ENCODE data around the gene IRF2BP1. TPM values are rescaled to one million over a fixed set of nuclear protein-coding genes. Genes with fewer than 3 reads are reported as not detected.
"Not testable (repeated sequence)": the region's sequence is repeated elsewhere in the genome, so short reads cannot be mapped to it uniquely, and the experiment has no call there.

The IRF2BP1 gene
- total and polyA plus RNA-seq, 7 donors = 7.8 to 25.5 (median 18.0) TPM

GRCh38 chr19:45900738-45901431 lies 14.9 kb upstream of the IRF2BP1 start:
- Histone ChIP-seq H3K4me1 (peaks cover 0 to 26% (median 21%) of the 10 kb centered on the region in 4 donors), H3K27me3 (no peaks in the 10 kb centered on the region), H3K9me3 (no peaks in the 10 kb centered on the region), H3K36me3 (peaks cover 0 to 34% (median 12%) of the 10 kb centered on the region in 4 donors), H3K4me3 (peak overlapping the region; percentile 71 to 80 (median 74)), H3K27ac (peak overlapping the region in 2 of 4 donors; percentile 83 to 84)
- DNase-seq = no peak
- whole genome bisulfite sequencing, 2 donors = 79 to 87% methylated on average over 22 of the region's 22 CpGs
- TF ChIP-seq, protein P1, sequence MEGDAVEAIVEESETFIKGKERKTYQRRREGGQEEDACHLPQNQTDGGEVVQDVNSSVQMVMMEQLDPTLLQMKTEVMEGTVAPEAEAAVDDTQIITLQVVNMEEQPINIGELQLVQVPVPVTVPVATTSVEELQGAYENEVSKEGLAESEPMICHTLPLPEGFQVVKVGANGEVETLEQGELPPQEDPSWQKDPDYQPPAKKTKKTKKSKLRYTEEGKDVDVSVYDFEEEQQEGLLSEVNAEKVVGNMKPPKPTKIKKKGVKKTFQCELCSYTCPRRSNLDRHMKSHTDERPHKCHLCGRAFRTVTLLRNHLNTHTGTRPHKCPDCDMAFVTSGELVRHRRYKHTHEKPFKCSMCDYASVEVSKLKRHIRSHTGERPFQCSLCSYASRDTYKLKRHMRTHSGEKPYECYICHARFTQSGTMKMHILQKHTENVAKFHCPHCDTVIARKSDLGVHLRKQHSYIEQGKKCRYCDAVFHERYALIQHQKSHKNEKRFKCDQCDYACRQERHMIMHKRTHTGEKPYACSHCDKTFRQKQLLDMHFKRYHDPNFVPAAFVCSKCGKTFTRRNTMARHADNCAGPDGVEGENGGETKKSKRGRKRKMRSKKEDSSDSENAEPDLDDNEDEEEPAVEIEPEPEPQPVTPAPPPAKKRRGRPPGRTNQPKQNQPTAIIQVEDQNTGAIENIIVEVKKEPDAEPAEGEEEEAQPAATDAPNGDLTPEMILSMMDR (IDR thresholded peaks at IDR 0.05) = no peak
- TF ChIP-seq POLR2AphosphoS5 (IDR thresholded peaks at IDR 0.05) (no peak), EP300 (IDR thresholded peaks at IDR 0.05) (no peak), POLR2A (IDR thresholded peaks at IDR 0.05) (no peak)
- intact Hi-C loops (cut with DNase I) = loop anchor here (5.0 kb wide), 1 partner anchor 96 kb away; the partner anchor contains the start of gene CCDC61

GRCh38 chr19:45899919-45900589 lies 14.1 kb upstream of the IRF2BP1 start:
- intact Hi-C loops (cut with DNase I) = loop anchor here (5.0 kb wide), 1 partner anchor 97 kb away; the partner anchor contains the start of gene CCDC61
- Histone ChIP-seq H3K4me3 (no peak overlapping the region), H3K27me3 (no peaks in the 10 kb centered on the region), H3K4me1 (peaks cover 0 to 26% (median 21%) of the 10 kb centered on the region in 4 donors), H3K36me3 (peaks cover 0 to 42% (median 18%) of the 10 kb centered on the region in 4 donors), H3K27ac (no peak overlapping the region), H3K9me3 (no peaks in the 10 kb centered on the region)
- no peak for TF ChIP-seq POLR2AphosphoS5 (IDR thresholded peaks at IDR 0.05)
- no peak for TF ChIP-seq EP300 (IDR thresholded peaks at IDR 0.05)
- TF ChIP-seq POLR2A (IDR thresholded peaks at IDR 0.05) = no peak
- TF ChIP-seq, protein P1 (IDR thresholded peaks at IDR 0.05) = no peak
- DNase-seq = no peak
- 96 to 98% methylated on average over 4 of the region's 4 CpGs for WGBS, 2 donors

DNA sequence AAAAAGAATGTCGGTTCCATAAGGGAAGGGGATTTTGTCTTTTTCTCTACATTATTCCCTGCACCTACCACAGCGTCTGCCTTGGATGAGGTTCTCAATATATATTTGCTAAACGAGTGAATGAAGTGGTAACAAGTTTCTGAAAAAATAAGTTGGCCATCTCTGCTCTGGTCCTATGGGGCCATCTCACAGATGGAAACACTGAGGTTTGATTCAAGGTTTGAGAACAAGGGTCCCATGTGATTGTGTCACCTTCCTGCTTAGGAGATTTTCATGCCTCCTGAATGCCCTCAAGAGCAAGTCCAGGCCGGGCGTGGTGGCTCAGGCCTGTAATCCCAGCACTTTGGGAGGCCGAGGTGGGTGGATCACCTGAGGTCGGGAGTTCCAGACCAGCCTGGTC lies 13.3 kb upstream of the IRF2BP1 start:
- 95 to 98% methylated on average over 7 of the region's 7 CpGs for whole genome bisulfite sequencing, 2 donors
- peaks cover 0 to 48% (median 19%) of the 10 kb centered on the region in 4 donors for H3K36me3 ChIP-seq
- intact Hi-C loops (cut with DNase I) = no loop called here

DNA sequence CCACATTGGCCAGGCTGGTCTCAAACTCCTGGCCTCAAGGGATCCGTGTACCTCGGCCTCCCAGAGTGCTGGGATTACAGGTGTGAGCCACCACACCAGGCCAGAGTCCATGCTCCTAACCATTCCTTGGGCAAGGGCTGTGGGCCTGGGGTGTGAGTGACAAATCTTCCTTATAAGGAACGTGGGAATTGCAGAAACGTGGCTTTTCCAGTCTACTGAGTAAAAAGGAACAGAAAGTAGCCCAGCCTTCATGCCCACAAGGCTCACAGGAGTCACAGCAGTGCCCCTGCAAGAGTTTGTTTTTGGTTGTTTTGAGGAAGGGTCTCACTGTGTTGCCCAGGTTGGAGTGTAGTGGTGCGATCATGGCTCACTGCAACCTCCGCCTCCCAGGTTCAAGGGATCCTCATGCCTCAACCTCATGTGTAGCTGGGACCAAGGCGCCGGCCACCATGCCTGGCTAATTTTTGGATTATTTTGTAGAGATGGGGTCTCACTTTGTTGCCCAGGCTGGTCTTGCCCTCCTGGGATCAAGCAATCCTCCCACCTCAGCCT lies 11.4 kb upstream of the IRF2BP1 start:
- intact Hi-C loops (cut with DNase I) = no loop called here
- Histone ChIP-seq H3K36me3 (peaks cover 0 to 48% (median 19%) of the 10 kb centered on the region in 4 donors), H3K9me3 (no peaks in the 10 kb centered on the region), H3K4me1 (peaks cover 0 to 18% (median 15%) of the 10 kb centered on the region in 4 donors), H3K27me3 (no peaks in the 10 kb centered on the region), H3K27ac (no peak overlapping the region), H3K4me3 (no peak overlapping the region)
- WGBS, 2 donors = 88 to 89% methylated on average over 8 of the region's 8 CpGs
- DNase-seq = no peak
- TF ChIP-seq EP300 (IDR thresholded peaks at IDR 0.05) (no peak), POLR2A (IDR thresholded peaks at IDR 0.05) (no peak), POLR2AphosphoS5 (IDR thresholded peaks at IDR 0.05) (no peak)
- TF ChIP-seq, protein P1 (IDR thresholded peaks at IDR 0.05) = no peak

More for the DNA sequence above, 13.3 kb upstream of the IRF2BP1 start:
- TF ChIP-seq, protein P1 (IDR thresholded peaks at IDR 0.05) = no peak
- TF ChIP-seq EP300 (IDR thresholded peaks at IDR 0.05) (no peak), POLR2A (IDR thresholded peaks at IDR 0.05) (no peak), POLR2AphosphoS5 (IDR thresholded peaks at IDR 0.05) (no peak)
- Histone ChIP-seq H3K9me3 (no peaks in the 10 kb centered on the region), H3K27me3 (no peaks in the 10 kb centered on the region), H3K4me3 (no peak overlapping the region), H3K27ac (no peak overlapping the region), H3K4me1 (peaks cover 0 to 26% (median 21%) of the 10 kb centered on the region in 4 donors)
- DNase-seq = no peak

DNA sequence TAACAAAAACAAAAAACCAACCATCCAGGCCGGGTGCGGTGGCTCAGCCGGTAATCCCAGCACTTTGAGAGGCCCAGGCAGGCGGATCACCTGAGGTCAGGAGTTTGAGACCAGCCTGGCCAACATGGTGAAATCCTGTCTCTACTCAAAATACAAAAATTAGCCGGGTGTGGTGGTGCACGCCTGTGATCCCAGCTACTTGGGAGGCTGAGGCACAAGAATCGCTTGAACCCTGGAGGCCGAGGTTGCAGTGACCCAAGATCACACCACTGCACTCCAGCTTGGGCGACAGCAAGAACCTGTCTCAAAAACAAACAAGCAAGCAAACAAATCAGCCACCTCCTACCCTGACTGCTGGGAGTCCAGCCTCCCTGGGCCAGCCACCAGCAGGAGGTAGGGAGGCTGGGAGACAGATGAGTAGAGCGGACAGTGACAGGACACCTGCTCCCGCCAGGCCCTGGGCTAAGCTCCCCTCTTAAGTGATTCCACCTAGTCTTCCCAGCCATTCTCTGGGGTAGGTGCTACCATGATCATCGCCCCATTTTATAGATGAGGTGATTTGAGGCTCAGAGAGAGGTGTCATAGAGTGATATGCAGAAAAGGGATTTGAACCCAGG lies 10.2 kb upstream of the IRF2BP1 start:
- H3K27ac ChIP-seq; DNase-seq; H3K27me3 ChIP-seq; intact Hi-C loops (cut with DNase I); H3K4me3 ChIP-seq; H3K9me3 ChIP-seq: not testable (repeated sequence)
- Histone ChIP-seq H3K36me3 (peaks cover 0 to 48% (median 19%) of the 10 kb centered on the region in 4 donors), H3K4me1 (peaks cover 0 to 12% (median 7%) of the 10 kb centered on the region in 4 donors)
- 95 to 97% methylated on average over 12 of the region's 12 CpGs for WGBS, 2 donors

Data from sigmoid colon (tissue), 7 donors.